HG03354 (cell line): ENCODE results near the gene GNAI3.
"Not testable (repeated sequence)": the region's sequence is repeated elsewhere in the genome, so short reads cannot be mapped to it uniquely, and the experiment has no call there.

Experiments
- ATAC-seq: cut with Tn5 transposase; IDR thresholded peaks from one replicate; pipeline ENCODE4 v1.9.1; 2021; ENCODE audit warnings: mild to moderate bottlenecking; ENCODE audit not compliant: unreplicated experiment, poor library complexity, severe bottlenecking

Gene GNAI3

GRCh38 chr1:109652402-109652801 is 104.0 kb downstream of the GNAI3 start:
- ATAC-seq: no peak

- ATAC-seq: no peak
Measured at GRCh38 chr1:109653306-109653705, 104.9 kb downstream of the GNAI3 start.

DNA sequence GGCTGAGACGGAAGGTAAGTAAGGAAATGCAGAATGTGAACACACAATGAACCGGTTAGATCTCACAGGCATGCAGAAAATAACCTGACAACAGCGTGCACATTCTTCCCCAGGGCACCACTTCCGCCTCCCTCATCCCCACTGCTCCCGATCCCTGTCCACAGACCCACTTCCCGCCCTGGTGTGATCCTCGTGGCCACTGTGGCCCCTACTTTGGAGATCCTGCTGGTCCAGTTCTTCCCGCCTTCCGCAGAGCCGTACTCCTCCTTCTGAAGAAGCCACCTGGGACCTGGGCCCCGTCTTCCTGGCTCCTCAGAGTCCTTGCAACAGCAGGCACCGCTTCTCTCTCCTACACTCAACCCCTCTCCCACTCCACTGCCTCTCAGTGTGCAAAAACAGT is 106.1 kb downstream of the GNAI3 start:
- no peak for ATAC-seq

GRCh38 chr1:109655615-109656519 is 107.5 kb downstream of the GNAI3 start, which contains the start of gene GSTM4:
TSS of gene GSTM4 (plus strand) at chr1:109656099. CDS start at chr1:109656390, 291 bp downstream.
- ATAC-seq: peak; percentile 93

- ATAC-seq: no peak
Measured at GRCh38 chr1:109657395-109657794, 109.0 kb downstream of the GNAI3 start.

DNA sequence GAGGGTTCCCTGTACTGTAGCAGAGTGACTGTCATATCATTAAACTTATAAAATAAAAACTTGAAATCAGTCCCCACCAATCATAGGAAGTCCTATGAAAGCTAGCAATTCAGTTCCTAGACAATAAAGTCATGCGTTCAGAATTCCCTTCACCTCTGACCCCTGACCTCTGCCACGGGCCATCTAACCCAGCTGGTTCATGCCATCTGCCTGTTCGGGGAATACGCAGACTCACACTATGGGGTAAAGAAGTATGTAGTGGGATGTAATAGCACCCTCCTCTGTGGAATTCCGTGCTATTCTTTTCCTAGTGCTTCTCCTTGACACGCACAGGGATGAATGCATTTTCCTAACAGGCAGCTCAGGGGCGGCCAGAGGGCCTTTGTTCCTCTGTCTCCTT is 109.6 kb downstream of the GNAI3 start:
- ATAC-seq: no peak

DNA sequence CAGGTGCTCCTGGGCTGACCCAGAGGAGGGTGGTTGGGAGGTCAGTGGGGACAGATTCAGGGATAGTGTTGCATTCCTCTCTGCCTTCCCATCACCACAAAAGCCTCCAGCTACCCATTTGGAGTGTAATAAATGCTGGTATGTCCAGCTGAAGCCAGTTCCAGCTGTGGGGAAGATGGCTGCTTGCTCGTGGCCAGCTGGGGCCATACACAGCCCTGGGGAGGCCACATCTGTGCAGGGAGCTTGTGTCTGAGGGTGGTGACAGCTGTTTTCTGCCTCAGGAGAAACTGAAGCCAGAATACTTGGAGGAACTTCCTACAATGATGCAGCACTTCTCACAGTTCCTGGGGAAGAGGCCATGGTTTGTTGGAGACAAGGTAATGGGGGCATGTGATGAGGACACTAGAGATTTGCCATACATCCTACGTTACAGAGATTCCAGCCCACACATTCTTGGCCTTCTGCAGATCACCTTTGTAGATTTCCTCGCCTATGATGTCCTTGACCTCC is 110.2 kb downstream of the GNAI3 start:
- ATAC-seq: no peak

- no peak for ATAC-seq
Measured at GRCh38 chr1:109659145-109659544, 110.7 kb downstream of the GNAI3 start.

GRCh38 chr1:109659997-109660690 is 111.7 kb downstream of the GNAI3 start:
- ATAC-seq: no peak

GRCh38 chr1:109660691-109661026 is 112.2 kb downstream of the GNAI3 start:
- not testable (repeated sequence) for ATAC-seq

- ATAC-seq: no peak
Measured at GRCh38 chr1:109661391-109661790, 113.0 kb downstream of the GNAI3 start.

DNA sequence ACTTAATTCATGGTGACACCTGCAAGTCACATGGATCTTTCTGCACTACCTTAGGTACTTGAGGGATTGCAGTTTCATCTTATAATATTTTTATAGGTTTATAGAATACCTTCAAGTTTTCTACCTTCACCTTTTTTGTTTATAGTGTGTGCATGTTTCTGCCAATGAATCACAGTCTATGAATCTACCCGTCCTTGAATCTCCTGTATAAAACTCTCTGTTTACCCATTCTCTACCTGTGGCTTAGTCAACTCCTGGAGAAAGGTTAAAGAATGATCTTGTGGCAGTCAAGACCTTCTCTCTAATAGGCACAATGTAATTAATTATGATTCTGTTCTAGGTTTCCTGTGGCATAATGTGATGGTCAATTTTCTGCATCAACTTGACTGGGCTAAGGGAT is 116.3 kb downstream of the GNAI3 start:
- no peak for ATAC-seq

DNA sequence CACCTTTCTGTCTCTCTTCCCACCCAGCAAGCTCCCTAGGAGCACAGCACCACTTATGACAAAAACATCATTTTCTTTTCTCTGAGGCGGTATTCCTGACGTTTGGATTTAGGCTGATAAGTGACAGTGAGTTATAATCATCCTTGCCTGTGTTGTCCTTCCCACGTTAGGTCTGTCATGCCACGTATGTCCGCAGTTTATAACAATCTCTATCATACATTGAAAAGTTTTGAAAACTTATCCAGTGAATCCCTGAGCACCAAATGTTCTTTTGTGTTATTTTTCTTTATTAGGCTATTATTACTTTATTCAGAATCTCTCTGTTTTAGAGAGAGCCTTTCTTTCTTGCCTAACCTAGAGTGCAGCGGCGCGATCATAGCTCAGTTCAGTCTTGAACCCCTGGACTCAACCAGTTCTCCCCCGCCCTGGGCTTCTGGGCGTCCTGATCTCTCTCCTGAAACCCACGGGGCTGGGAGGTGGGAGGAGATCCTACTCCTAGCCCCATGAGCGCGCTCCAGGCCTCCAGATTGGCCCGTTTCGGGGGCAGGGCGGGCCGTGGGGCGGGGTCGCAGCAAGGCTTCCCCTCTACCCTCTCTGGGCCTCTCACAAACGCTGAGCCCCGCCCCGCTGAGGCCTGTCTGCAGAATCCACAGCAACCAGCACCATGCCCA is 119.2 kb downstream of the GNAI3 start, which contains the start of gene GSTM2:
TSS of gene GSTM2 (plus strand) at position 606 of the 671 bp plus-strand sequence. CDS start at position 665, 59 bp downstream.
- peak; percentile 89 for ATAC-seq
